HEK293T (cell line): Measurements from ENCODE around the gene CKMT2.

Experiments used
- ARNT ChIP-seq: fragments of 450-650 bp; IDR thresholded peaks from 2 replicates; pipeline ENCODE4 v1.6.1; 2017; ENCODE audit warnings: mild to moderate bottlenecking
- BHLHE40 ChIP-seq: fragments of 450-650 bp; IDR thresholded peaks from 2 replicates; pipeline ENCODE4 v1.6.1; 2016; ENCODE audit warnings: mild to moderate bottlenecking, moderate library complexity, borderline replicate concordance
- FOXA1 ChIP-seq: fragments of 450-650 bp; IDR thresholded peaks from 2 replicates; pipeline ENCODE4 v1.6.1; 2016; ENCODE audit warnings: mild to moderate bottlenecking
- PKNOX1 ChIP-seq: fragments of 450-650 bp; IDR thresholded peaks from 2 replicates; pipeline ENCODE4 v1.6.1; 2016
- SP1 ChIP-seq: fragments of 450-650 bp; IDR thresholded peaks from 2 replicates; pipeline ENCODE4 v1.6.1; 2017
- TARDBP ChIP-seq: fragments of 450-650 bp; IDR thresholded peaks from 2 replicates; pipeline ENCODE4 v1.6.1; 2016
- ZNF384 ChIP-seq: fragments of 450-650 bp; IDR thresholded peaks from 2 replicates; pipeline ENCODE4 v1.6.1; 2016

- TF ChIP-seq TARDBP, result no peak
- no peak for TF ChIP-seq FOXA1
- no peak for TF ChIP-seq SP1
- TF ChIP-seq ARNT, result no peak
- no peak for TF ChIP-seq BHLHE40
- TF ChIP-seq ZNF384, result no peak
- no peak for TF ChIP-seq PKNOX1
Observed at GRCh38 chr5:81226286-81226685, 6.8 kb upstream of the CKMT2 start.
